Measurements from ENCODE around the gene CDK5RAP2. TPM values are rescaled to one million over a fixed set of nuclear protein-coding genes. Genes with fewer than 3 reads are reported as not detected.

Gene CDK5RAP2
- polyA plus RNA-seq, 1 donor (not counting 4 experiments of a cell fraction or from before 2014, with no cell fraction given) = 22.4 TPM

GRCh38 chr9:120628207-120628924, 48.4 kb upstream of the CDK5RAP2 start:
- Histone ChIP-seq H3K36me3 (ENCODE audit: control insufficient read depth in 2 of 2, extremely low read depth in 1 of 2, insufficient read depth in 2 of 2, low read length in 2 of 2) (no peaks in the 10 kb centered on the region), H3K9me3 (ENCODE audit: control insufficient read depth, low read depth, low read length) (no peaks in the 10 kb centered on the region), H3K79me2 (ENCODE audit: control insufficient read depth, insufficient read depth, low read length) (no peaks in the 10 kb centered on the region), H3K9ac (ENCODE audit: control insufficient read depth, extremely low read depth, insufficient read depth, low read length) (no peak overlapping the region), H4K20me1 (ENCODE audit: control insufficient read depth, extremely low read depth, insufficient read depth, low read length) (no peaks in the 10 kb centered on the region), H3K27me3 (ENCODE audit: control insufficient read depth, extremely low read depth, insufficient read depth, low read length) (no peaks in the 10 kb centered on the region), H3K27ac (ENCODE audit: control insufficient read depth, insufficient read depth, low read length) (no peak overlapping the region), H3K4me1 (ENCODE audit: control insufficient read depth, extremely low read depth, insufficient read depth, low read length) (peaks cover 11% of the 10 kb centered on the region), H2AFZ (ENCODE audit: control insufficient read depth, low read length) (no peak overlapping the region), H3K9me1 (ENCODE audit: control insufficient read depth, extremely low read depth, insufficient read depth, low read length) (no peaks in the 10 kb centered on the region), H3K4me2 (ENCODE audit: control insufficient read depth, extremely low read depth, insufficient read depth, low read depth, low read length) (no peak overlapping the region), H3K4me3 (ENCODE audit: control insufficient read depth in 2 of 3, extremely low read depth in 1 of 3, insufficient read depth in 2 of 3, low read depth in 1 of 3, low read length in 3 of 3) (no peak overlapping the region)
- DNase-seq (ENCODE audit: low read depth, low spot score) (no peak), FAIRE-seq (no peak)
- TF ChIP-seq CTCF (optimal IDR thresholded peaks at IDR 0.05 in 1 of 3, IDR thresholded peaks at IDR 0.05 in 1 of 3, conservative IDR thresholded peaks at IDR 0.05 in 1 of 3; ENCODE audit: extremely low read depth in 1 of 3, insufficient read depth in 2 of 3, low read length in 3 of 3) = no peak
- no peak for TF ChIP-seq EZH2 (IDR thresholded peaks at IDR 0.05; ENCODE audit: low read length)
- dilution Hi-C loops (cut with MboI; ENCODE audit: extremely low pct_ligation_motif_present, low sequenced_read_pairs) = no loop called here

- no peak overlapping the region for H3K4me3 ChIP-seq (ENCODE audit: control insufficient read depth in 2 of 3, extremely low read depth in 1 of 3, insufficient read depth in 2 of 3, low read depth in 1 of 3, low read length in 3 of 3)
- no peak overlapping the region for H3K9ac ChIP-seq (ENCODE audit: control insufficient read depth, extremely low read depth, insufficient read depth, low read length)
- H4K20me1 ChIP-seq (ENCODE audit: control insufficient read depth, extremely low read depth, insufficient read depth, low read length) = no peaks in the 10 kb centered on the region
- dilution Hi-C loops (cut with MboI; ENCODE audit: extremely low pct_ligation_motif_present, low sequenced_read_pairs) = no loop called here
- no peaks in the 10 kb centered on the region for H3K9me3 ChIP-seq (ENCODE audit: control insufficient read depth, low read depth, low read length)
- H3K4me1 ChIP-seq (ENCODE audit: control insufficient read depth, extremely low read depth, insufficient read depth, low read length) = peaks cover 11% of the 10 kb centered on the region
- no peaks in the 10 kb centered on the region for H3K27me3 ChIP-seq (ENCODE audit: control insufficient read depth, extremely low read depth, insufficient read depth, low read length)
- H2AFZ ChIP-seq (ENCODE audit: control insufficient read depth, low read length) = no peak overlapping the region
- TF ChIP-seq EZH2 (IDR thresholded peaks at IDR 0.05; ENCODE audit: low read length) = no peak
- no peak for TF ChIP-seq CTCF (optimal IDR thresholded peaks at IDR 0.05 in 1 of 3, IDR thresholded peaks at IDR 0.05 in 1 of 3, conservative IDR thresholded peaks at IDR 0.05 in 1 of 3; ENCODE audit: extremely low read depth in 1 of 3, insufficient read depth in 2 of 3, low read length in 3 of 3)
- H3K79me2 ChIP-seq (ENCODE audit: control insufficient read depth, insufficient read depth, low read length) = no peaks in the 10 kb centered on the region
- no peak for DNase-seq (ENCODE audit: low read depth, low spot score)
- no peak for FAIRE-seq
- no peak overlapping the region for H3K27ac ChIP-seq (ENCODE audit: control insufficient read depth, insufficient read depth, low read length)
- H3K9me1 ChIP-seq (ENCODE audit: control insufficient read depth, extremely low read depth, insufficient read depth, low read length) = no peaks in the 10 kb centered on the region
- H3K36me3 ChIP-seq (ENCODE audit: control insufficient read depth in 2 of 2, extremely low read depth in 1 of 2, insufficient read depth in 2 of 2, low read length in 2 of 2) = no peaks in the 10 kb centered on the region
- H3K4me2 ChIP-seq (ENCODE audit: control insufficient read depth, extremely low read depth, insufficient read depth, low read depth, low read length) = no peak overlapping the region
Observed at GRCh38 chr9:120627073-120627472, 47.1 kb upstream of the CDK5RAP2 start.
